HG03066 (cell line): ENCODE measurements around the gene CTSW.

Experiments
- ATAC-seq: cut with Tn5 transposase; IDR thresholded peaks from one replicate; pipeline ENCODE4 v1.9.1; 2021; ENCODE audit warnings: low read depth; ENCODE audit not compliant: unreplicated experiment

Gene CTSW

DNA sequence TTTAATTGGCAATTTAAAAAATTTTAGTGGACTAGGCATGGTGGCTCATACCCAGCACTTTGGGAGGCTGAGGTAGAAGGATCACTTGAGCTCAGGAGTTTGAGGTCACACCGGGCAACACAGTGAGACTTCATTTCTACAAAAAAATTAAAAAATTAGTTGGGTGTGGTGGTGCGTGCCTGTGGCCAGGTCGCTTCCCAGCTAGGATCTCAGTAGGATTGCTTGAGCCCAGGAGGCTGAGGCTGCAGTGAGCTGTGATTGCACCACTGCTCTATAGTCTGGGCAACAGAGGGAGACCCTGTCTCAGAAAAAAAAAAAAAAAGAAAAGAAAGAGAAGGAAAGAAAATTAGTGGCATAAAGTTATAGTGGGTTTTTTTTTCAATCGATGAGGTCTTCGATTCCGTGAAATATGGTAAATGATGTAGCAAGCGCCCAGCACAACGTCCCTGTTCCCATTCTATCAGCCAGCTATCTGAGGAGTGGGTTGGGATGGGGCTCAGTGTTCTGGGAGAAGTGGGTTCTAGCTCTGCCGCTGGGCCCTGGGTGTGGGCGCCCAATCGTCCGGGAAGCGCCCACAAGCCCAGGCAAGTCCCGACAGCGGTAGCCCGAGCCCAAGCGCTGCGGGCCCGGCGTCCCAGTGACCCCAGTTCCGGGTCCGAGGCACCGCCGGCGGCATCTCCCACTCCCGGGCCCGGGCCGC, 19.2 kb downstream of the CTSW start:
- no peak for ATAC-seq

DNA sequence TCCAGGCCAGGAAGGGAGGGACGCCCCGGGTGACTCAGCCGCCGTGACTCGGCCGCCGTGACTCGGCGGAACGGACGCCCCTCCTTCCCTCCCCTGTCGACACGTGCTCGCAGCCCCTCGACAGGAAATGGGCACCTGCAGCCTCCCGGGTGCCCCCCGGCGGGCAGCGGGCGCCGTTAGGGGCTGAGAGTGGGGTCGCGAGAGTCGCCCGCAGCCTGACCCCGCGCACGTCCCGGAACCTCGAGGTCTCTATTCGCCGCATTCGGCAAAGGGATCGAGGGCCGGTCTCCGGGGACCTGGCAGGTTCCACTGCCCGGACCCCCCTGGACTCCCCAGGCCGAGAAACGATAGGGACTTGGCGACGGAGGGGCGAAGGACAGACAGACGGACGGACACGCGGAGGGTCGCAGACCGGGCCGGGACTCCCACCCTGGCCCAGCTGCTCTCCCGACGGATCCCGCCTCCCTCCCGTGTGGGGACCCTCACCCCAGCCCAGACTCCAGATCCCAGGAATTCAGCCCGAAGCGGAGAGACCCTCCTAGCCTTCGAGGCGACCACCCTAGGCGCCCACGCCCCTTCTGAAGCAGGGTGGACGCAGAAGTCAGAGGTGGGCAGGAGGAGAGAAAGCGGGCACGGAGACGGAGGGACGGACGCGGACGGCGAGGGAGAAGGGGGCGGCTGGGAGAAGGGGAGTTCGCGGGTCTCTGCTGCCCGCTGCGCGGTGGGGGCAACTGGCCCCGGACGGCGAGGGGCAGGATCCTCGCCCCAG, 19.9 kb downstream of the CTSW start:
- ATAC-seq, result no peak

DNA sequence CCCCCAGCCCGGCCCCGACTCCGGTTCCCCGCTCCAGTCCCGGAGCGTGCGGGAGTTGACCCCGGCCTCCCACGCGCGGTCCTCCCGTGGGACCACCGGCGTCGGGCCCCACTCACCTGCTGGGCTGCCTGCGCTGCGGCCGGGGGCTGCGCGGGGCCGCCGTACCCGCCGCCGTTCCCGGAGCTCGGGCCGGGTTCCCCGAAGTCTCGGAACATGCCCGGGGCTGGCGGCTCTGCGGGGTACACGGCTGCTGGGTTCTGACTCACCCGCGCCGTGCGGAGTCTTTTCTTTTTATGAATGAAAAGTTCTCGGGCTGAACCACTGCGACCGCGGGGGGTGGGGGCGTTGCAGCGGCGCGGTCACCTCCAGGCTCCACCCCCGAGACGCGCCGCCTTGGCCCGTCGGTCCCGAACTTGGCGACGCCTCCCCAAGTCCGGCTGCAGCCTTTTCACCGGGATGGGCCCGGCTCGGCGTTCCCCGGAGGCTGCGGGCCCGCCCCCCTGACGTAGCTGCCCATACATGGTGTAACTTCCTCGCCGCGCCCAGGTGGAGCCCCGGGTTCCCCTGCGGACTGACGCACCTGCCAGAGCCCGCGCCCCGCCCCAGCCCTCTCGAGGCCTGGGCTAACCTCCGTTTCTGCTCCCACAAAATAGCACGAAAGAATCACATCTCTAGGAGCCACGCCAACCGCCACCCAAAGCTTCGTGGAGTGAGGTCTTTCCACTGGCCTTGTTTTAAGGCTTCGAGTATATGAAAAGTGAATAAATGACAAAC, 20.7 kb downstream of the CTSW start, which contains the start of gene FOSL1:
TSS of gene FOSL1 (minus strand) at position 264 of the 774 bp plus-strand sequence. CDS start at position 215, 49 bp downstream.
- ATAC-seq, result peak; percentile 77

DNA sequence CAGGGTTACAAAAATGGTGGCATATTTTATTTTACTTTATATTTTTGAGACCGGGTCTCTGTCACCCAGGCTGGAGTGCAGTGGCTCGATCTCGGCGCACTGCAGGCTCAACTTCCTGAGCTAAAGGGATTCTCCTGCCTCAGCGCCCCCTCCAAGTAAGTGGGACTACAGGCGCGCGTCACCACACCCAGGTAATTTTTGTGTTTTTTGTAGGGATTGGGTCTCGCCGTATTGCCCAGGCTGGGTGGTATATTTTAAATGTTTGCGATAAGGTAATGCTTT, 21.2 kb downstream of the CTSW start:
- no peak for ATAC-seq

DNA sequence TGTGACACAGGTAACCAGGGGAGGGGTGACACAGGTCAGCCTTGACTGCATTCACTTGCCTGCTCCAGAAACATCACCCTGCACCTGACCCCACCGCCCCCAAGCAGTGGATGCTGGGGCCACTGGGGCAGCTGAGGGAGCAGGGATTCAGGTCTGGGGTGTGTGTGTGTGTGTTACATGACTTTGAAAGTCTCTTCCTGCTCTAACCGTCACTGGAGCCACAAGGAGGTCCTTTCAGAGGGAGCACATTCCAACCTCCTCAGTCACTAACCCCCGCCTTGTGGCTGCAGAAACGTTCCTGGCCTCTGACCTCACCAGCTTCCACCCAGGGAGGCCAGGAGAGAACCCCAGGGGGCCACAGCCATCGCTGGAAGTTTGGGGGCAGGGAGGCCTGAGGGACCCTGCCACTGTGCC, 23.4 kb downstream of the CTSW start:
- ATAC-seq, result no peak

DNA sequence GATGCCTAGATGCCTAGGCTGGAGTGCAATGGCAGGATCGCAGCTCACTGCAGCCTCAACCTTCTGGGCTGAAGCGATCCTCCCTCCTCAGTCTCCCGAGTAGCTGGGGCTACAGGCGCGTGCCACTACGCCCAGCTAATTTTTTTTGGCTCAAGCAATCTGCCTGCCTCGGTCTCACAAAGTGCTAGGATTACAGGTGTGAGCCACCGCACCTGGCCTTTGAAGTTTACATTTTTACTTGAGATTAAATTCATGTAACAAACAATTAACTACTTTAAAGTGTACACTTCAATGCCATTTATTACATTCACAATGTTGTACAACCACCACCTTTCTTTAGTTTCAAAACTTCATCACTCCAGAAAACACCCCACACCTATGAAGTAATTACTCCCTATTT, 24.1 kb downstream of the CTSW start:
- no peak for ATAC-seq

DNA sequence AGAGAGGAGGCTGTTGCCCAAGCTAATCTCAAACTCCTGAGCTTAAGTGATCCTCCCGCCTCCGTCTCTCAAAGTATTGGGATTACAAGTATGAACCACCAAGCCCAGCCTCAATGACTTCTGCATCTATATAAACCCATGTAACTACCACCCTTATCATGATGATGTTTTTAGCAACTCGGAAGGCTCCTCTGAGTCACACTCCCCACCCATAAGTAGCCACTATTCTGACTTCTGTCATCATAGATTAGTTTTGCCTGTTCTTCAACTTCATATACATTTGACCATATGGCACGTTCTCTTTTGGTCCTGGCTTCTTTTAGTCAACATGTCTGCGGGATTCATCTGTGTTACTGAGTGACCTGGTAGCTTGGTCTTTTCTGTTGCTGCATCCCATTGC, 27.0 kb downstream of the CTSW start:
- ATAC-seq, result no peak

DNA sequence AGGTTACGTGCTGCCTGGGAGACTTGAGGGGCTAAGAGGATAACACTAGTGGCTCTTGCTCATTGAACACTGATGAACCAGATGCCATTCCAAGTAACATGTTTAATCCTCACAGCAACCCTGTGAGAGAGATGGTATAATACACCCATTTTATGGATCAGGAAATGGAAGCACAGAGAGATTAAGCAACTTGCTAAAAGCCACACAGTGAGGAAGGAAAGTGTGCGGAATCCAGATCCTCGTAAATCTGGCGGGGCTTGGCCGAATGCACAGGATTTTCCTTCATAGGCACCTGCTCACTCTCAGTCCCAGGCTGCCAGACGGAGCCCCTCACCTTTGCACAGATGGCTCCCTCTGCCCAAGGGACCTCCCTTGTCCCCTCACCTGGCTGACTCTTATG, 28.2 kb downstream of the CTSW start:
- no peak for ATAC-seq

DNA sequence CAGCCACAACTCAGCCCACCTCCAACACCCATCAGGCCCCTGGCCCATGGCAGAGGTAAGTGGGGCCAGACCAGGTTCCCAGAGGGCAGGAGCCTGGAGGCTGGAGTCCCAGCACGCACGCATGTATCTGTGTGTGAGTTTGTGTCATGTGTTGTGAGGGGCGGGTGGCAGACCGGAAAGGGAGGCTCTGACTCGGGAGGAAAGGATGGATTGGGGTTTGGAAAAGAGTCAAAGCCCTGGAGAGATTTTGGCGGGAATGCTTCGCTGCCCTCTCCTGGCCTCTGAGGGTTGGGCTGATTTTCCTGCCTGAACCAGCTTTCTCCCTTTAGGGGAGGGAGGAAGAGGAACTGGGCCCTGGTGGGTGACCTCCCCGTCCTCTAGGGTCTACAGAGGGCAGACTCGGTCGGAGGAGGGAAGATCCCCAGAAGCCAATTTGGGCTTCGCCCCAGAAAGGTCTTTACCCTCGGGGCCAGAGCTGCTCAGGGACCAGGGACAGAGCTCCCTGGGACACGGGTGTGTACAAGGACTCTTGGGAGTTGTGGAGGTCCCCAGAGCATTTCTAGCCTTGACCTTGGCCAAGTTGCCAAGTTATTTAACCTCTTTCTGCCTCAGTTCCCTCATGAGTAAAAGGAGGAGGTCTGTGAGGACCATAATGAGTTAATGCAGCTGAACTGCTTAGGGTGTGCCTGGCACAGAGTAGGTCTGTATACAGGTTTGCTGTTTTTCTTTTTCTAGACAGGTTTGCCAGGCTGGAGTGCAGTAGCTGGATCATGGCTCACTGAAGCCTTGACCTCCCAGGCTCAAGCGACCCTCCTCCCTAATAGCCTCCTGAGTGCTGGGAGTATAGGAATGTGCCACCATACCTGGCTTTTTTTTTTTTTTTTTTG, 32.3 kb downstream of the CTSW start:
- ATAC-seq, result no peak

DNA sequence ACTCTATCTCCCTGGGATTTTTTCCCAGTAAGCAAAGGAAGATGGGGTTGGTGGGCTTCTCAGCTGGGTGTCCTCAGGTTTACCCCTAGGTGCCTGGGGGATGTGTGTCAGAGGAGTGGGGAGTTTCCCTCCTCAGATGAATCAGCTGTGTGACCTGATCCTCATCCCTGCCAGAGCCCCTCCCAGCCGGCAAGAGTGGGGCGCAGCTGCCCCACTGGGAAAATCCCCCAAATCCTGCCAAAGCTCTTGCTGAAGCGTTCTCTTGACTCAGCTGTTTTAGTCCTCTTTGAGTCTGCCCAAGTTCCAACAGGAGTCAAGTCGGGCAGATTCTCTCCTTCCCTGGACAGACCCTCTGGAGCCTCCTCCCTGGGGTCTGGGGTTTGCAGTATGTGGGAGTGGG, 33.2 kb downstream of the CTSW start:
- ATAC-seq, result no peak

DNA sequence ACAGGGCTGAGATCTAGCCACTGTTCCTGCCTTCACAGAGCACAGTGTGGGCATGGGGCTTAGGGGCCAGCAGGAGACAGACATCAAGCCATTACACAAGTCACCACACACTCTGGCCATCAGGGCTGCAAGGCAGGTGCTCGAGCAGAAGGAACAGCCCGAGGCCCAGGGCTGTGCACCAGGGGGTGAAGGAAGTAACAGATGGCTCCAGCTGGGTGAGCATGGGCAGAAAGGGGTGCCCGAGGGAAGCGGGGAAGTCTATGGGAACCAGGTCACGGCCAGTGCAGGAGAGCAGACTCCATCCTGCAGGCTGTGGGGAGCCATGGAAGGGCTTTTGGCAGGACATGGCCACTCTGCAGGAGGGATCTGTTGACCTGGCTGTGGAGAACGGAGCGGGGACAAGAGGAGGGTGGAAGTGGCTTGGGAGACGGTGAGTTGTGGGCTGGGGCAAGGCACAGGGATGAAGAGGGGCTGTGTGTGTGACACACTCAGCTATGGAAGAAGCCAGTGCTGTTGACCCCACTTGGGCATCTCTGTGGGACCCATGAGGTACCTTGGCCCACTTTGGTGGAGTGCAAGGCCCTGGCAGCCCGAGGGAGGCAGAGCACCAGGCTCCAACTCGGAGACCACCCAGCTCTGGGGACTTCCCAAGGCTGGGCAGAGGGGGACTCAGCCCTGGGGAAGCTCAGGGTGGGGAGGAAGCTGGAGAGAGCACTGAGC, 35.6 kb downstream of the CTSW start:
- no peak for ATAC-seq

DNA sequence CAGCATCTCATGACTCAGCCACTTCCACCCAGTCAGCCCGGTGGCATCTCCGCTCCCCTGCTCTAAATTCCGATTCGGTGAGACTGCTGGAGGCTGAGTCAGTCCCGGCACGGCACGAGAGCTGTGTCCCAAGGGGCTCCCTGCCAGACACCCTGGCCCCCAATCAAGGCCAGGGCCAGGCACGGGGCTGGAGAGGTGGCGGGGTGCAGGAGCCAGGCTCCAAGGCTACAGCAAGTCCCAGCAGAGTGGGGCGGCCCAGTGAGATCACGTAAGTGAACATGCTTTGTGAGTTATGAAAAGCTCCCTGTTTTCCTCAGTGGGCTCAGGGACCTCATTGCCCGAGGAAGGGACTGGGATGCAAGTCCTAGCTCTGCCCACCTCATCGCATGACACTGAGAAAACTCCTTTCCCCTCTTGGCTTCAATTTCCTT, 36.2 kb downstream of the CTSW start:
- no peak for ATAC-seq

DNA sequence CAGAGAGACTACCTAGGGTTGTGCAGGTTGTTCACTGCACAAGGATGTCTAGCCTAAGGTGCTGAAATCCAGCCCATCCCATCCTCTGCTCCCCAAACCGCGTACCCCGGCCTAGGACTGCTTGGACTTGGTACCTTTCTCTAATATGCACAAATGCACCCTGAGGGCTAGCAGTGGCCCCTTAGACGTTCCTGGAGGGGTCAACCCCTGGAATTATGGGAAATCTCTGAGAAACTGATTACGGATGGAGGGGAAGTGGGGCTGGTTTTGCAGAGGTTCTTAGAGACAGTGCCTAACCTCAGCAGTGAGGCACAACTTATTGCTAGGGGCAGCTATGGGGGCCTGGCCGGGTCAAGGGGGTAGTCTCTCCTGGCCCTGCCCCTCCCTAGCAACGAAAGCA, 36.8 kb downstream of the CTSW start:
- ATAC-seq, result no peak

DNA sequence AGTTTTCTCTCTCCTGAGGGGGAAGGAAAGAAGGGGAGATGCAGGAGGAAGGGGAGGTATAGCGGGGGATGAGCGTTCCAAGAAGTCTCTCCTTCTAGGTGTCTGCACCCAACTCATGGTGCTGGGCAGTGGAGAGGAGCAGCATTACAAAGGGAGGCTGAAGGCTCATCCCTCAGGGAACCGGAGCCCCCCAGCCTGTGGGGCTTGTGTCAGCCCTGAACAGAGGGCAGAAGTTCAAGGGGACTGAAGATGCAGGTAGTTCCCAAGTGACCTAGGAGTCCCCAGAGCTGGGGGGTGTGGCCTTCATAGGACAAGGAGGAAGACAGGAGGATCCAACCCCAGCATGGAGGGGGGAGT, 37.4 kb downstream of the CTSW start:
- no peak for ATAC-seq

DNA sequence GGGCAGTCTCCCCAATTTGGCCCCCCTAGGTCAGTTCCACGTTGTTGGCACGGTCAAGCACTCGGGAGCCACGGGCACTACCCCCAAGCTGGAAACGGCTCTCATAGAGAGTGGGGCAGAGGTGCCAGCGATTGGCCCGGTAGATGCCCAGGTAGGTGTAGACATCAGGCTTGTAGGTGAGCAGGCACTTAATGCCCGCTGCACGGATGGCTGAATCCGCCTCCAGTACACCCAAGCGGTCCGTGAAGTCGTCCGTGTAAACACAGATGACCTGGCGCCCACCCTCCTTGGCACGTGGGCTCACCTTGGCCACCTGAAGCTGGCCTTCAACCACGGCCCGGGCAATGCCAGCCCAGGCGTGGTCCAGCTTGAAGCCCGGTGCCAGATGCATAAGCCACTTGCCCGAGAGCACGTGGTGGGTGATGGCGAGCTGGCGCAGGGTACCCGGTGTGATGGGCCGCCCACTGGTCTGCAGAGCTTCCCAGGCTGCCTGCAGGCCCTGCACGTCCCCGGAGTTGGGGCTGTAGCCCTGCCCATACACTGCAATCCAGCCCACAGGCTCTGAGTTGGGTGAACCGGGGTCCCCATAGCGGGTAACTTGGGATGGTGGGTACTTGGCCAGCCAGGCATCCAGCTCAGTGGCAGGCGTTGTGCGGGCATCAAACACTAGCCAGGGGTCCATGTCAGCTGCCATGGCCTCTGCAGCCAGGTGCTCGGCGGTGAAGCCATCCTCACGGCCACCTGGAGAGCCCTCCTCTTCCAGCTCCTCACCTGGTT, 38.0 kb downstream of the CTSW start:
- no peak for ATAC-seq

DNA sequence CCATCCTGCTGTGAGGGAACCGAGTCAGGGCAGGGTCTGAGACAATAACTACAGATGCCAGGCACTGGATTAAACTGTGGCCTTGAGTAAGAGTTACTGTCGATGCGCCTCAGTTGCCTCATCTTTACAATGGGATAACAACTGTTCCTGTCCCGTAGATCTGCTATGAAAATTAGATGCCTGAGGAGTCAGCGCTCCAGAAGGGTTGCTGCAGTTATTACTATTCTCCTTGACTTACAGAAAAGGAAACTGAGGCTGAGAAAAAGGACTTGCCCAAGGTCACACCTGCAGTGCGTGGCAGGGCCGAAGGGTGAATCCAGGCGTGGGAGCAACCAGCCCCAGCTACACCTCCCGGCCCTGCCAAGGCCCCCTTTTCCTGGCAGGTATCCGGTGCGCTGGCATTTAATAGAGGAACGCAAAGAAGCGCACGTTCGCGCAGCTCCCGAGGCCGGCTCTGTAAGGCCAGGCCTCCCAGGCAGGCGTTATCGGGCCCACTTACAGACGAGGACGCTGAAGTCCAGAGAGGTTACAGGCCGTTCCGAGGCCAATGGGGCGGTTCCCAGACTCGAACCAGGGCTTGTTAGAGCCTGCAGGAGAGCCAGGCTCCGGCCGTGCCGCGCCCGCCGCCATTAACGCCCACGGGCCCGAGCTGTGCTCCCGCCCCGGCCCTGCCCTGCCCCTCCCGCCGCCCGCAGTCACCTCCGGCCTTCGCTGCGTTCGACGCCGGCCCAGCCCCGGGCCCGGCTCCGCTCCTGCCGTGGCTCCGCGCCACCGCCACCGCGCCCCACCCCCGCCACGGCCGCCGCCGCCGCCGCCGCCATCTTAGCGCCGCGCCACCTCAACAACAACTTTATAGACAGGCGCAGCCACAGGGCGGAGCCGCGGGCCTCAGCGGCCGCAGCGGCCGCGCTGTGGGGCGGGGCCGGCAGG, 38.8 kb downstream of the CTSW start, which contains the start of gene C11orf68:
TSS of gene C11orf68 (minus strand) at position 852 of the 930 bp plus-strand sequence. CDS start at position 821, 31 bp downstream.
- peak; percentile 41 for ATAC-seq

DNA sequence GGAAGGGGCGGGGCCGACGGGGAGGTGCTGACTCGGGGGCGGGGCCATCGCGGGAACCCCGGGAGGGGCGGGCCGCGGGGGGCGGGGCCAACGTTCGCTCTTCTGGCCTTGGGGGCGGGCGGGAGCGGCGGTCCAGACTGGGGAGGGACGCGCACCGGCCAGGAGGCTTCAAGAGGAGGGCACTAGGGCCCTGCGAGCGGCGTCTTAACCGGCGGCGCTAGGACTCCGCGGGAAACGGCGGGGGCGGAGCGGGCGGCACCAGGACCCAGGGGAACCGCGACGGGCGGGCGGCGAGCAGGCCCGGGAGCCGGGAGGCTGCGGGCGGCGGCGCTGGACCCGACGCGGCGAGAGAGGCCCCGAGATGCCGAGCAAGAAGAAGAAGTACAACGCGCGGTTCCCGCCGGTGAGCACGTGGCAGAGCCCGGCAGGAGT, 39.5 kb downstream of the CTSW start, which contains the start of gene DRAP1:
TSS of gene DRAP1 (plus strand) at position 286 of the 432 bp plus-strand sequence. CDS start at position 362, 76 bp downstream.
- peak; percentile 86 for ATAC-seq
